ENCODE data around the gene NANOS2. TPM values are rescaled to one million over a fixed set of nuclear protein-coding genes. Genes with fewer than 3 reads are reported as not detected.
A peak's percentile ranks its signal among the peaks of the same experiment; 100 is the strongest.

The NANOS2 gene
- total RNA-seq, 1 donor from 2014 or later, result not detected

DNA sequence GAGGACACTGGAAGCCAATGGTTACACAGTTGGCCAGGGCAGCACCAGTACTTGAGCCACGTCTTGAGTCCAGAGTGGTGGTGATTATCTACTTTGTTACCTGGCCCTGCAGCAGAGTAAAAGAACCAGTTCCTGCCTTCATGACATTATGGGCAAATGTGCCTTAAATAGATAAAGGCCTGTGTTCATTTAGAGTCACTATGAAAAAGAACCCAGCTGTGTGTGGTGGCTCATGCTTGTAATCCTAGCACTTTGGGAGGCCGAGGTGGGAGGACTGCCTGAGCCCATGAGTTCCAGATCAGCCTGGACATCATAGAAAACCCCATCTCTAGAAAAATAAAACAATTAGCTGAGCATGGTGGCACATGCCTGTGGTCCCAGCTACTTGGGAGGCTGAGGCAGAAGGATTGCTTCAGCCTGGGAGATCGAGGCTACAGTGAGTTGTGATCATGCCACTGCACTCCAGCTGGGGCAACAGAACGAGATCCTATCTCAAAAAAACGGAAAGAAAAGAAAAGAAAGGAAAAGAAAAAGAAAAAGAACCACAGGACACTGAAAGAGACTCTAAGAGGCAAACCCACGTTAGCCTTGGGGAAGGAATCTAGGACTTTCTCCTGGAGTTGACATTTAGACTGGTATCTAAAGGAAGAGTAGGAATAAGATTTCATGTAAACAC lies 25.2 kb downstream of the NANOS2 start:
- Mint-ChIP-seq H3K27ac (ENCODE audit: unreplicated experiment) (no peak overlapping the region), H3K36me3 (ENCODE audit: low read depth) (peaks cover 5% of the 10 kb centered on the region), H3K9me3 (no peaks in the 10 kb centered on the region), H3K4me1 (peaks cover 16% of the 10 kb centered on the region), H3K27me3 (ENCODE audit: low read depth) (peaks cover 6% of the 10 kb centered on the region), H3K4me3 (no peak overlapping the region)
- TF ChIP-seq, protein P1, sequence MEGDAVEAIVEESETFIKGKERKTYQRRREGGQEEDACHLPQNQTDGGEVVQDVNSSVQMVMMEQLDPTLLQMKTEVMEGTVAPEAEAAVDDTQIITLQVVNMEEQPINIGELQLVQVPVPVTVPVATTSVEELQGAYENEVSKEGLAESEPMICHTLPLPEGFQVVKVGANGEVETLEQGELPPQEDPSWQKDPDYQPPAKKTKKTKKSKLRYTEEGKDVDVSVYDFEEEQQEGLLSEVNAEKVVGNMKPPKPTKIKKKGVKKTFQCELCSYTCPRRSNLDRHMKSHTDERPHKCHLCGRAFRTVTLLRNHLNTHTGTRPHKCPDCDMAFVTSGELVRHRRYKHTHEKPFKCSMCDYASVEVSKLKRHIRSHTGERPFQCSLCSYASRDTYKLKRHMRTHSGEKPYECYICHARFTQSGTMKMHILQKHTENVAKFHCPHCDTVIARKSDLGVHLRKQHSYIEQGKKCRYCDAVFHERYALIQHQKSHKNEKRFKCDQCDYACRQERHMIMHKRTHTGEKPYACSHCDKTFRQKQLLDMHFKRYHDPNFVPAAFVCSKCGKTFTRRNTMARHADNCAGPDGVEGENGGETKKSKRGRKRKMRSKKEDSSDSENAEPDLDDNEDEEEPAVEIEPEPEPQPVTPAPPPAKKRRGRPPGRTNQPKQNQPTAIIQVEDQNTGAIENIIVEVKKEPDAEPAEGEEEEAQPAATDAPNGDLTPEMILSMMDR (conservative IDR thresholded peaks at IDR 0.05), result no peak
- no peak for DNase-seq (ENCODE audit: low read depth, low spot score)

GRCh38 chr19:45887200-45887710 lies 27.3 kb downstream of the NANOS2 start:
- Mint-ChIP-seq H3K4me3 (peak overlapping the region; percentile 99), H3K4me1 (peaks cover 24% of the 10 kb centered on the region), H3K36me3 (ENCODE audit: low read depth) (peaks cover 3% of the 10 kb centered on the region), H3K9me3 (no peaks in the 10 kb centered on the region), H3K27me3 (ENCODE audit: low read depth) (peaks cover 9% of the 10 kb centered on the region), H3K27ac (ENCODE audit: unreplicated experiment) (peak overlapping the region; percentile 99)
- no peak for DNase-seq (ENCODE audit: low read depth, low spot score)
- TF ChIP-seq, protein P1 (conservative IDR thresholded peaks at IDR 0.05), result no peak

- Mint-ChIP-seq H3K9me3 (no peaks in the 10 kb centered on the region), H3K27ac (ENCODE audit: unreplicated experiment) (peak overlapping the region; percentile 99), H3K4me3 (peak overlapping the region; percentile 99), H3K36me3 (ENCODE audit: low read depth) (peaks cover 3% of the 10 kb centered on the region), H3K27me3 (ENCODE audit: low read depth) (peaks cover 9% of the 10 kb centered on the region), H3K4me1 (peaks cover 24% of the 10 kb centered on the region)
- DNase-seq (ENCODE audit: low read depth, low spot score), result peak; percentile 83
- TF ChIP-seq, protein P1 (conservative IDR thresholded peaks at IDR 0.05), result no peak
Observed at GRCh38 chr19:45886427-45887199, 28.0 kb downstream of the NANOS2 start.

GRCh38 chr19:45885556-45886426 lies 28.8 kb downstream of the NANOS2 start, which contains the start of gene IRF2BP1:
Gene IRF2BP1 (minus strand): TSS chr19:45886141. CDS start chr19:45885774, 367 bp downstream.
- H3K4me1 Mint-ChIP-seq, result peaks cover 24% of the 10 kb centered on the region
- DNase-seq (ENCODE audit: low read depth, low spot score), result peak; percentile 82
- H3K4me3 Mint-ChIP-seq, result peak within 1 kb of the TSS; percentile 99
- H3K27ac Mint-ChIP-seq (ENCODE audit: unreplicated experiment), result peak within 1 kb of the TSS; percentile 99
- peaks cover 3% of the 10 kb centered on the region for H3K36me3 Mint-ChIP-seq (ENCODE audit: low read depth)
- no peaks in the 10 kb centered on the region for H3K9me3 Mint-ChIP-seq
- H3K27me3 Mint-ChIP-seq (ENCODE audit: low read depth), result peaks cover 9% of the 10 kb centered on the region
- TF ChIP-seq, protein P1 (conservative IDR thresholded peaks at IDR 0.05), result no peak

All from neural crest cell (in vitro differentiated cells).